Measurements from ENCODE around the gene ADAM8.
A peak's percentile ranks its signal among the peaks of the same experiment; 100 is the strongest.
"Not testable (repeated sequence)": the region's sequence is repeated elsewhere in the genome, so short reads cannot be mapped to it uniquely, and the experiment has no call there.

The ADAM8 gene

GRCh38 chr10:133268532-133268931 is 8.1 kb downstream of the ADAM8 start:
- DNase-seq (ENCODE audit: low read depth in 2 of 2): no peak

GRCh38 chr10:133267829-133268228 is 8.8 kb downstream of the ADAM8 start:
- DNase-seq (ENCODE audit: low read depth in 2 of 2): no peak

GRCh38 chr10:133267293-133267692 is 9.4 kb downstream of the ADAM8 start:
- DNase-seq (ENCODE audit: low read depth in 2 of 2): no peak

GRCh38 chr10:133266056-133266795 is 10.4 kb downstream of the ADAM8 start:
- no peak for DNase-seq (ENCODE audit: low read depth in 2 of 2)

- DNase-seq (ENCODE audit: low read depth in 2 of 2): not testable (repeated sequence)
Observed at GRCh38 chr10:133265052-133265451, 11.6 kb downstream of the ADAM8 start.

GRCh38 chr10:133264461-133264860 is 12.2 kb downstream of the ADAM8 start:
- no peak for DNase-seq (ENCODE audit: low read depth in 2 of 2)

- no peak for DNase-seq (ENCODE audit: low read depth in 2 of 2)
Observed at GRCh38 chr10:133263674-133264073, 13.0 kb downstream of the ADAM8 start.

GRCh38 chr10:133262696-133263095 is 14.0 kb downstream of the ADAM8 start:
- DNase-seq (ENCODE audit: low read depth in 2 of 2): no peak

- DNase-seq (ENCODE audit: low read depth in 2 of 2): peak; percentile 78 to 85
Observed at GRCh38 chr10:133261726-133262325, 14.8 kb downstream of the ADAM8 start.

- DNase-seq (ENCODE audit: low read depth in 2 of 2): peak; percentile 57 to 65
Observed at GRCh38 chr10:133260895-133261725, 15.6 kb downstream of the ADAM8 start.

- no peak for DNase-seq (ENCODE audit: low read depth in 2 of 2)
Observed at GRCh38 chr10:133259602-133259989, 17.1 kb downstream of the ADAM8 start.

GRCh38 chr10:133258818-133259601 is 17.7 kb downstream of the ADAM8 start:
- peak; percentile 87 to 89 for DNase-seq (ENCODE audit: low read depth in 2 of 2)

GRCh38 chr10:133258066-133258817 is 18.4 kb downstream of the ADAM8 start:
- no peak for DNase-seq (ENCODE audit: low read depth in 2 of 2)

GRCh38 chr10:133257489-133258065 is 19.1 kb downstream of the ADAM8 start:
- no peak for DNase-seq (ENCODE audit: low read depth in 2 of 2)

GRCh38 chr10:133255323-133255722 is 21.3 kb downstream of the ADAM8 start:
- no peak for DNase-seq (ENCODE audit: low read depth in 2 of 2)

- DNase-seq (ENCODE audit: low read depth in 2 of 2): no peak
Observed at GRCh38 chr10:133254421-133255120, 22.1 kb downstream of the ADAM8 start.

GRCh38 chr10:133253361-133253955 is 23.2 kb downstream of the ADAM8 start:
- DNase-seq (ENCODE audit: low read depth in 2 of 2): no peak

- DNase-seq (ENCODE audit: low read depth in 2 of 2): no peak
Observed at GRCh38 chr10:133252223-133252552, 24.5 kb downstream of the ADAM8 start.

- no peak for DNase-seq (ENCODE audit: low read depth in 2 of 2)
Observed at GRCh38 chr10:133251388-133252222, 25.1 kb downstream of the ADAM8 start.
